T-helper 1 cell (primary cell): Measurements from ENCODE around the gene FASTKD3.
A peak's percentile ranks its signal among the peaks of the same experiment; 100 is the strongest.

Source experiments
- DNase-seq, 5 donors: peaks; one replicate each; pipeline ENCODE4 v3.0.0-alpha.2; 2012 to 2020

The FASTKD3 gene

GRCh38 chr5:7878381-7878873 lies 9.6 kb upstream of the FASTKD3 start:
- DNase-seq: peak in 1 of 5 donors; percentile 69

- no peak for DNase-seq
Measured at GRCh38 chr5:7877851-7878250, 9.0 kb upstream of the FASTKD3 start.

GRCh38 chr5:7876867-7877266 lies 8.0 kb upstream of the FASTKD3 start:
- peak in 1 of 5 donors; percentile 61 for DNase-seq

GRCh38 chr5:7875151-7875550 lies 6.3 kb upstream of the FASTKD3 start:
- DNase-seq: no peak

GRCh38 chr5:7874639-7875038 lies 5.8 kb upstream of the FASTKD3 start:
- no peak for DNase-seq

- DNase-seq: peak in 2 of 5 donors; percentile 7 to 84
Measured at GRCh38 chr5:7873216-7873615, 4.4 kb upstream of the FASTKD3 start.

GRCh38 chr5:7872517-7873130 lies 3.8 kb upstream of the FASTKD3 start:
- peak in 1 of 5 donors; percentile 18 for DNase-seq

DNA sequence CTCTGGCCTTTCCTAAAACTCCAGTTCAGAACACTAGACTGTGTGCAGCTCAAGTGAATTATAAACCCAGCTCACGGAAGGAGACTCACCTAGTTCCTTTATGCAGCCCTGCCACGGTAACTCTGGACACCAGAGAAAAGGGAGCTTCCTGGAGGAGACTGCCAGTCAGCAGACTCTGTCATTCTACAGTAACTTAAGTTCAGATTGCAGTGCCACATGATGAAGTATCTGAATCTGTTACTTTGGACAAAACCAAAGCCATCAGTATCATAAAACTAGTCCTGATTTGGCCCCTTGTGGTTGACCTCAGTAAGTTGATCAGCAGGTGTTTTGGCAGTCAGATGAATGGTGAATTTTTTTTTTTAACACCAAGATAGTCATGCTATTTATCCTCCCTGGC lies 2.8 kb upstream of the FASTKD3 start:
- DNase-seq: peak in 1 of 5 donors; percentile 38

DNA sequence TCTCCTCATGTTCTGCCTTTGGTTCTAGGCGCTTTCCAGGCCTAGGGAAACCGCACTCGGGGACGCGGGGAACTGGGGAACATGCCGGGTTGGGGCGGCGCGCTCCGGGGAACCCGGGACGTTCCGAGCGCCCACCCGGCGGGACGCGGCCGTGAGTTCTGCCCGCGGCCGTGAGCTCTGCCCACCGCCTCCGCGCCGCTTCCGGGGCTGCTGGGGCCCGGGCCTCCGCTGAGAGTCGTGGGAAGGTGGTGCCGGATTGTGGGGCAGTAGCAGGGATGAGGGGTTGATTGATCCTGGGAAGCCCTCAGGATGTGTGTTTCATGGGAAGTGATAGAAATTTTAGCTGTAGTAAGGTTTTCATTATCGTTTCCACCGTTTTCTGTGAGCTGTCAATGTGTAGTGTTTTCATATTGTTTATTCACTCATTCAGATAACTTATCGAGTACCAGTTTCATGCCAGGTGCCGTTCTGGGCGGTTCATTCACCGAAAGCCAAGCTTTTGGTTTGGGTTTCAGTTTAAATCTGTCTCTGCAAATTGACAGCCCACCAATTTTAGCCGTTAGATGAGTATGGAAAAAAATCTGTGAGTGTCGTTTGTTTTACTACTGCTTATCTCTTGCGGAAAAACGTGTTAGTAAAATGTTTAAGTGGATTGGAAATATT lies 774 bp upstream of the FASTKD3 start:
- peak in 3 of 5 donors; percentile 9 to 56 (median 21) for DNase-seq

GRCh38 chr5:7868427-7868772 lies 431 bp downstream of the FASTKD3 start:
- DNase-seq: no peak

GRCh38 chr5:7867260-7867659 lies 1.6 kb downstream of the FASTKD3 start:
- no peak for DNase-seq

GRCh38 chr5:7866196-7866595 lies 2.6 kb downstream of the FASTKD3 start:
- no peak for DNase-seq

DNA sequence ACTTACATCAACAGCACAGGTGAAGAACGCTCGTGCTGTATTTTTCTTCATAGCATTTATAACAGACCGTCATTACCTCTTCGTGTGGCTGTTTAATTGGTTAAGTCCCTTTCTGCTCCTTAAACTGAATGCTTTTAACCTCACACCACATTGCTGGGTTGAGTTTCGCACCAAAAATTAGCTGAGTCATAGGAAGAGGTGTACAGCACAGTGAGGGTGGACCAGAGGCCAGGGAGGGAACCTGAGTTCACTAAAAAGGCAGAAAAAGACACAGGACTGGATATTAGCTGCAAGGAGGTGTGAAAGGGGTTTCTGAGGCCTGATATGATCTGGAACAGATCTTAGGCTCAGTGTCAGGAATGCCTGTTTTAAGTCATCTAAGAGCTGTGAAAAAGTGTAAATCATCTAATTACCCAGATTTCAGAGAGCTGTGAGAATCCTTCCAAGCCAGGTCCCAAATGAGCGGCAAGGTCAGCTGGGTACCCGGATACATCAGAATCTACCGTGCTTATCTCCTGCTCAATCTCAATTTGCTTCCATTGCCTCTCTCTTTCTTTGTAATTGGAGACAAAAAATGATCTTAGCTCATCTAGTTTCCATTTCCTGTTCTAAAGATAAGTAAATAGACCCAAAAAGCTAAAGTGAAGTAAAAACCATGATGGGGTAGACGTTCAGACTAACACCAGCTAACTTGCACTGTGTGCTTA lies 10.8 kb downstream of the FASTKD3 start:
- peak in 1 of 5 donors; percentile 71 for DNase-seq

GRCh38 chr5:7857361-7857760 lies 11.5 kb downstream of the FASTKD3 start:
- DNase-seq: no peak

DNA sequence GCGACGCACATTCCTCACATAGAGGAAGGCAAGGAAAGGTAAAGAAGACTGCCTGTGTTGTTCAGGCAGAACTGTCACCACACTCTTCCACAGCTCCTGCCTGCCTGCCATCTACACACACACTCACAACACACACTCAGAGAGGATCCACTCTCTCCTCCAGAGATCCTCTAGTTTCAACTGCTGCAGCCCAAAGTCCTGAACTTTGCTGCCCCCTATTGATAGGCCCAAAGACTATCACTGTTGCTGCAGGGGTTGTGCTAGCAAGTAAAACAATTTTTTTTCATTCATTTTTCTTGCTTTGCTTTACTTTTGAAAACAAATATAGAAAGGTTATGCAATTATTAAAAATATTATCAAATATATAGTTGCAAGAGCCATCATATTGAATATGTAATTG lies 12.0 kb downstream of the FASTKD3 start:
- DNase-seq: peak in 1 of 5 donors; percentile 70

DNA sequence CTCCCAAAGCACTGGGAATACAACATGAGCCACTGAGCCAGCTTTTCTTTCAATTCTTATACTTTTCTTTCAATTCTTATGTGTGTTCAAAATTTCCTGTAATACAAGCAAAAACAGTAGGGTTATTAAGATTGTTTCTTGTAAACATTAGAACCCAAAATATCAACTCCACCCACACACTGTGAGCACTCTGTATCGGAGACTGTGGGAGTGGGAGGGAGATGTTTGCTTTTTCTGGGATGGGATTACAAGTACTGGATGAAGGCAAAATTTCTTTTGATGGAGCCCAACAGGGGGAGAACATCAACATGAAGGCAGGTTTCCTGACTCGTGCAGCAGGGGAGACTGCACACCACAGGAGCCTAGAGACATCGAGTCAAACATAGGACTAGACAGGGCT lies 13.2 kb downstream of the FASTKD3 start:
- DNase-seq: no peak

- no peak for DNase-seq
Measured at GRCh38 chr5:7852988-7853387, 15.8 kb downstream of the FASTKD3 start.

DNA sequence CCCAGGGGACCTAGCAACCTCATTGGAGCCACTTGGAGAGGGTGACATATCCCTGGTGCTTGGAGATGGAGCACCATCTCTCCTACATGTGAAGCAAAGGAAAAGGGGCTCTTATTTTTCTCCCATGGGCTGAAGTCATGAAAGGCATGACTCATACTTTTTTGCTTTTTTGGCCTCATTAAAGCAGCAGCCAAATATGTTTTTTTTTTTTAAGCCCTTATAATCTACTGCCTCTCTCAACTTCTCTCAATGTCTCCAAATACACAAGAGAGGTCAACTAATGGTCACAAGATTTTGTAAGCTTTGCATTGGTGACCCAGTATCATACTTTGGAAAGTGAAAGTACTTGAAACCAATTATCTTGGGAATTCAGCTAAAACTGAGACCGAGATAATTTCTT lies 16.3 kb downstream of the FASTKD3 start:
- DNase-seq: no peak

- DNase-seq: no peak
Measured at GRCh38 chr5:7851617-7852289, 17.1 kb downstream of the FASTKD3 start.

- DNase-seq: no peak
Measured at GRCh38 chr5:7851240-7851592, 17.6 kb downstream of the FASTKD3 start.

DNA sequence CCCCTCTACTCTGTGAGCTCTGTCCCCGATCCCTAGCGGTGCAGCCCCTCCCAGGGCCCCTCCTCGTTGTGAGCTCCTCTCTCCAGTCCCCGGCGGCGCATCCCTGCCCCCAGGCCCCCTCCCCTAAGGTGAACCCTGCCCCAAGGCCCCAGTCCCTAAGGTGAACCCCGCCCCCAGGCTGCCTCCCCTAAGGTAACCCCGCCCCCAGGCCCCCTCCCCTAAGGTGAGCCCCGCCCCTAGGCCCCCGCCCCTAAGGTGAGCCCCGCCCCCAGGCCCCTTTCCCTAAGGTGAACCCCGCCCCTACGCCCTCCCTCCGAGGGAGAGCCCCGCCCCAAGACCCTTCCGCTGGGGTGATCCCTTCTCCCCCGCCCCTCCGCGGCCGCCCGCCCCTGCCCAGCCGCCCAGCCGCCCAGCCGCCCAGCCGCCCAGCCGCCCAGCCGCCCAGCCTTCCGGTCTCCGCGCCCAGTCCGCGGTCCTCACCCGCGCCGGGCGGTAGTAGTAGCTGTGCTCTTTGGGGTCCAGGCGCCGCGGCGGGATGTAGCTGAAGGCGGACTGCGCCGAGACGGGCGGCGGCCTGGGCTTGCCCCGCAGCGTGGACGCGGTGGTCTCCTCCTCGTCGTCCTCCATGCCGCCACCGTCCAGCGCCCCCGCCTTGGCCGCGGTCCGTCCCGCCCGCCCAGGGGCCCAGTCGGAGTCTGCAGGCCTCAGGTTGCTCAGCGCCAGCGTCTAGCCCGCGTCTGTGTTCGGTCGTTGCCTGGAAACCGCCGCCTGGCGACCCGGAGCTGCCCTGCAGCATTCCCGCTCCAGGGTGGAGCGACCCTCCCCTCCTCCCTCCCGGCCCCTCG lies 18.2 kb downstream of the FASTKD3 start, which contains the start of gene CFAP90:
Gene CFAP90, minus strand, starts transcription at position 739 of the 845 bp plus-strand sequence. Its CDS starts 112 bp downstream, at position 627.
- peak in 4 of 5 donors; percentile 21 to 35 (median 25) for DNase-seq
